ENCODE results near the gene PADI3. TPM values are rescaled to one million over a fixed set of nuclear protein-coding genes. Genes with fewer than 3 reads are reported as not detected.

The PADI3 gene
- total and polyA plus RNA-seq, 3 donors from 2014 or later = 0.63 to 1.2 (median 0.80) TPM

GRCh38 chr1:17210176-17210575, 38.7 kb upstream of the PADI3 start:
- 95 to 96% methylated on average over 8 of the region's 8 CpGs for WGBS, 2 donors
- Histone ChIP-seq H3K9me3 (no peaks in the 10 kb centered on the region), H3K27me3 (no peaks in the 10 kb centered on the region), H3K27ac (no peak overlapping the region), H3K4me3 (no peak overlapping the region), H3K4me1 (no peaks in the 10 kb centered on the region), H3K36me3 (ENCODE audit: low read depth, missing control alignments) (no peaks in the 10 kb centered on the region)
- intact Hi-C loops (cut with DNase I; ENCODE audit: low total_unique reads) = no loop called here
- DNase-seq = no peak
- no peak for TF ChIP-seq POLR2A (IDR thresholded peaks at IDR 0.05)
- TF ChIP-seq CTCF (IDR thresholded peaks at IDR 0.05) = no peak

- H3K27ac ChIP-seq = no peak overlapping the region
- H3K9me3 ChIP-seq = no peaks in the 10 kb centered on the region
- intact Hi-C loops (cut with DNase I; ENCODE audit: low total_unique reads) = no loop called here
- no peak for TF ChIP-seq POLR2A (IDR thresholded peaks at IDR 0.05)
- TF ChIP-seq CTCF (IDR thresholded peaks at IDR 0.05) = no peak
- DNase-seq = no peak
- 91 to 95% methylated on average over 5 of the region's 5 CpGs for WGBS, 2 donors
- H3K27me3 ChIP-seq = no peaks in the 10 kb centered on the region
- H3K4me3 ChIP-seq = no peak overlapping the region
- no peaks in the 10 kb centered on the region for H3K4me1 ChIP-seq
- no peaks in the 10 kb centered on the region for H3K36me3 ChIP-seq (ENCODE audit: low read depth, missing control alignments)
These were observed 37.5 kb upstream of the PADI3 start for GRCh38 chr1:17211377-17211776.

GRCh38 chr1:17212009-17212408, 36.9 kb upstream of the PADI3 start:
- no peaks in the 10 kb centered on the region for H3K36me3 ChIP-seq (ENCODE audit: low read depth, missing control alignments)
- H3K27me3 ChIP-seq = no peaks in the 10 kb centered on the region
- TF ChIP-seq CTCF (IDR thresholded peaks at IDR 0.05) (no peak), POLR2A (IDR thresholded peaks at IDR 0.05) (no peak)
- 71 to 82% methylated on average over 7 to 10 of the region's 10 CpGs for WGBS, 2 donors
- no peak overlapping the region for H3K27ac ChIP-seq
- no peaks in the 10 kb centered on the region for H3K9me3 ChIP-seq
- intact Hi-C loops (cut with DNase I; ENCODE audit: low total_unique reads) = no loop called here
- no peaks in the 10 kb centered on the region for H3K4me1 ChIP-seq
- H3K4me3 ChIP-seq = no peak overlapping the region
- no peak for DNase-seq

- Histone ChIP-seq H3K36me3 (ENCODE audit: low read depth, missing control alignments) (no peaks in the 10 kb centered on the region), H3K27ac (no peak overlapping the region), H3K27me3 (no peaks in the 10 kb centered on the region), H3K4me1 (no peaks in the 10 kb centered on the region), H3K9me3 (no peaks in the 10 kb centered on the region), H3K4me3 (no peak overlapping the region)
- no peak for DNase-seq
- intact Hi-C loops (cut with DNase I; ENCODE audit: low total_unique reads) = no loop called here
- TF ChIP-seq POLR2A (IDR thresholded peaks at IDR 0.05) = no peak
- TF ChIP-seq CTCF (IDR thresholded peaks at IDR 0.05) = no peak
- WGBS, 2 donors = 36 to 47% methylated on average over 13 of the region's 13 CpGs
These were observed 36.3 kb upstream of the PADI3 start for GRCh38 chr1:17212487-17213121.

GRCh38 chr1:17213148-17213781, 35.6 kb upstream of the PADI3 start:
- H3K9me3 ChIP-seq = no peaks in the 10 kb centered on the region
- no peak overlapping the region for H3K4me3 ChIP-seq
- H3K27ac ChIP-seq = no peak overlapping the region
- no peak for DNase-seq
- 59 to 66% methylated on average over 13 of the region's 13 CpGs for WGBS, 2 donors
- TF ChIP-seq CTCF (IDR thresholded peaks at IDR 0.05) (no peak), POLR2A (IDR thresholded peaks at IDR 0.05) (no peak)
- intact Hi-C loops (cut with DNase I; ENCODE audit: low total_unique reads) = no loop called here
- H3K36me3 ChIP-seq (ENCODE audit: low read depth, missing control alignments) = no peaks in the 10 kb centered on the region
- no peaks in the 10 kb centered on the region for H3K27me3 ChIP-seq
- H3K4me1 ChIP-seq = no peaks in the 10 kb centered on the region
